ENCODE measurements around the gene FBXW8. TPM values are rescaled to one million over a fixed set of nuclear protein-coding genes. Genes with fewer than 3 reads are reported as not detected.

FBXW8 gene
- total RNA-seq, 4 donors from 2014 or later = 29.3 to 45.5 (median 32.9) TPM

GRCh38 chr12:117035287-117035686 is 124.5 kb downstream of the FBXW8 start:
- H3K9me3 ChIP-seq = no peaks in the 10 kb centered on the region
- no peak overlapping the region for H3K4me3 ChIP-seq (replicated peaks in 1 of 3)
- no peaks in the 10 kb centered on the region for H3K27me3 ChIP-seq
- 77 to 92% methylated on average over 5 to 8 of the region's 8 CpGs for whole genome bisulfite sequencing, 2 donors
- no peak for TF ChIP-seq CTCF (IDR thresholded peaks at IDR 0.05)
- no peak for TF ChIP-seq POLR2A (IDR thresholded peaks at IDR 0.05)
- H3K27ac ChIP-seq = no peak overlapping the region
- no peak for DNase-seq
- intact Hi-C loops (cut with DNase I) = no loop called here
- peaks cover 4 to 21% of the 10 kb centered on the region in 2 donors for H3K4me1 ChIP-seq
- no peaks in the 10 kb centered on the region for H3K36me3 ChIP-seq

GRCh38 chr12:117036046-117036445 is 125.3 kb downstream of the FBXW8 start:
- 46 to 54% methylated on average over 8 to 9 of the region's 9 CpGs for WGBS, 2 donors
- no peaks in the 10 kb centered on the region for H3K9me3 ChIP-seq
- DNase-seq = peak; percentile 35 to 65
- H3K27ac ChIP-seq = no peak overlapping the region
- intact Hi-C loops (cut with DNase I) = no loop called here
- peaks cover 4 to 21% of the 10 kb centered on the region in 2 donors for H3K4me1 ChIP-seq
- TF ChIP-seq POLR2A (IDR thresholded peaks at IDR 0.05) = no peak
- no peak for TF ChIP-seq CTCF (IDR thresholded peaks at IDR 0.05)
- H3K4me3 ChIP-seq (replicated peaks in 1 of 3) = no peak overlapping the region
- H3K36me3 ChIP-seq = no peaks in the 10 kb centered on the region
- no peaks in the 10 kb centered on the region for H3K27me3 ChIP-seq

GRCh38 chr12:117036547-117036946 is 125.8 kb downstream of the FBXW8 start:
- no peaks in the 10 kb centered on the region for H3K27me3 ChIP-seq
- no peak for DNase-seq
- no peak for TF ChIP-seq POLR2A (IDR thresholded peaks at IDR 0.05)
- no peak for TF ChIP-seq CTCF (IDR thresholded peaks at IDR 0.05)

GRCh38 chr12:117037289-117038022 is 126.7 kb downstream of the FBXW8 start:
- no peaks in the 10 kb centered on the region for H3K9me3 ChIP-seq
- no peak for DNase-seq
- WGBS, 2 donors = 87% methylated on average over 22 of the region's 22 CpGs

More at GRCh38 chr12:117036547-117036946, 125.8 kb downstream of the FBXW8 start:
- H3K27ac ChIP-seq = no peak overlapping the region
- H3K36me3 ChIP-seq = no peaks in the 10 kb centered on the region
- intact Hi-C loops (cut with DNase I) = no loop called here
- no peaks in the 10 kb centered on the region for H3K9me3 ChIP-seq
- WGBS, 2 donors = 83 to 84% methylated on average over 7 to 12 of the region's 13 CpGs
- H3K4me3 ChIP-seq (replicated peaks in 1 of 3) = no peak overlapping the region
- peaks cover 4 to 21% of the 10 kb centered on the region in 2 donors for H3K4me1 ChIP-seq

More at GRCh38 chr12:117037289-117038022, 126.7 kb downstream of the FBXW8 start:
- Histone ChIP-seq H3K27ac (no peak overlapping the region), H3K27me3 (no peaks in the 10 kb centered on the region), H3K36me3 (no peaks in the 10 kb centered on the region), H3K4me3 (replicated peaks in 1 of 3) (no peak overlapping the region), H3K4me1 (peaks cover 4 to 21% of the 10 kb centered on the region in 2 donors)
- TF ChIP-seq CTCF (IDR thresholded peaks at IDR 0.05) (no peak), POLR2A (IDR thresholded peaks at IDR 0.05) (no peak)
- intact Hi-C loops (cut with DNase I) = no loop called here

Data from thyroid gland (tissue), 4 donors.